NT2/D1 (cell line): ENCODE results near the gene SHC3.

Experiments used
- SUZ12 ChIP-seq: IDR thresholded peaks from 2 replicates; pipeline ENCODE4 v1.6.1; 2011; ENCODE audit not compliant: insufficient read length, insufficient read depth; ENCODE audit errors: extremely low read depth
- YY1 ChIP-seq: IDR thresholded peaks from 2 replicates; pipeline ENCODE4 v1.6.1; 2011; ENCODE audit not compliant: insufficient read length, insufficient read depth

GRCh38 chr9:89215342-89215741 lies 36.7 kb upstream of the SHC3 start:
- TF ChIP-seq SUZ12 (no peak), YY1 (no peak)
